Neural cell (in vitro differentiated cells): ENCODE results near the gene AZIN2.
"Not testable (repeated sequence)": the region's sequence is repeated elsewhere in the genome, so short reads cannot be mapped to it uniquely, and the experiment has no call there.

Experiments used
- CTCF ChIP-seq: fragments of 450-650 bp; IDR thresholded peaks from 2 replicates; pipeline ENCODE4 v1.5.1; 2014; ENCODE audit warnings: antibody characterized with exemption, mild to moderate bottlenecking, moderate library complexity; ENCODE audit not compliant: poor library complexity, severe bottlenecking
- EP300 ChIP-seq: fragments of 450-650 bp; conservative IDR thresholded peaks from 2 replicates; pipeline ENCODE4 v1.6.1; 2014; ENCODE audit warnings: antibody characterized with exemption, mild to moderate bottlenecking, moderate library complexity; ENCODE audit not compliant: poor library complexity, severe bottlenecking
- EZH2 ChIP-seq: fragments of 200-600, 300-800 bp; shearing (Covaris generic), sonication (generic); IDR thresholded peaks from 2 replicates; pipeline ENCODE4 v1.6.1; 2014; ENCODE audit warnings: antibody characterized with exemption, low read length, borderline replicate concordance, mild to moderate bottlenecking; ENCODE audit not compliant: insufficient read depth, poor library complexity, severe bottlenecking
- POLR2AphosphoS5 ChIP-seq: IDR thresholded peaks from 2 replicates; pipeline ENCODE4 v1.6.1; 2012
- RAD21 ChIP-seq: fragments of 450-650 bp; conservative IDR thresholded peaks from 2 replicates; pipeline ENCODE4 v1.6.1; 2014; ENCODE audit warnings: antibody characterized with exemption, mild to moderate bottlenecking, moderate library complexity
- SMC3 ChIP-seq: fragments of 450-650 bp; conservative IDR thresholded peaks from 2 replicates; pipeline ENCODE4 v1.6.1; 2014; ENCODE audit warnings: antibody characterized with exemption, mild to moderate bottlenecking, moderate library complexity; ENCODE audit not compliant: poor library complexity
- TF ChIP-seq, protein P1 (sequence below): IDR thresholded peaks from 2 replicates; pipeline ENCODE4 v1.6.1; 2012; ENCODE audit warnings: borderline replicate concordance

DNA sequence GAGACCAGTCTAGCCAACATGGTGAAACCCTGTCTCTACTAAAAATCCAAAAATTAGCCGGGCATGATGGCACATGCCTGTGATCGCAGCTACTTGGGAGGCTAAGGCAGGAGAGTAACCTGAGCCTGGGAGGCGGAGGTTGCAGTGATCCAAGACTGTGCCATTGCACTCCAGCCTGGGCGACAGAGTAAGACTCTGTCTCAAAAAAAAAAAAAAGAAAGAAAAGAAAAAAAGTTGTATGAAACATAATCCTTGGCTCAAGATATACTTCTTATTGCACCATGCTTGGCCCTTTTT is 19.1 kb downstream of the AZIN2 start:
- not testable (repeated sequence) for TF ChIP-seq CTCF, POLR2AphosphoS5, RAD21, EZH2, EP300, SMC3
- TF ChIP-seq, protein P1, sequence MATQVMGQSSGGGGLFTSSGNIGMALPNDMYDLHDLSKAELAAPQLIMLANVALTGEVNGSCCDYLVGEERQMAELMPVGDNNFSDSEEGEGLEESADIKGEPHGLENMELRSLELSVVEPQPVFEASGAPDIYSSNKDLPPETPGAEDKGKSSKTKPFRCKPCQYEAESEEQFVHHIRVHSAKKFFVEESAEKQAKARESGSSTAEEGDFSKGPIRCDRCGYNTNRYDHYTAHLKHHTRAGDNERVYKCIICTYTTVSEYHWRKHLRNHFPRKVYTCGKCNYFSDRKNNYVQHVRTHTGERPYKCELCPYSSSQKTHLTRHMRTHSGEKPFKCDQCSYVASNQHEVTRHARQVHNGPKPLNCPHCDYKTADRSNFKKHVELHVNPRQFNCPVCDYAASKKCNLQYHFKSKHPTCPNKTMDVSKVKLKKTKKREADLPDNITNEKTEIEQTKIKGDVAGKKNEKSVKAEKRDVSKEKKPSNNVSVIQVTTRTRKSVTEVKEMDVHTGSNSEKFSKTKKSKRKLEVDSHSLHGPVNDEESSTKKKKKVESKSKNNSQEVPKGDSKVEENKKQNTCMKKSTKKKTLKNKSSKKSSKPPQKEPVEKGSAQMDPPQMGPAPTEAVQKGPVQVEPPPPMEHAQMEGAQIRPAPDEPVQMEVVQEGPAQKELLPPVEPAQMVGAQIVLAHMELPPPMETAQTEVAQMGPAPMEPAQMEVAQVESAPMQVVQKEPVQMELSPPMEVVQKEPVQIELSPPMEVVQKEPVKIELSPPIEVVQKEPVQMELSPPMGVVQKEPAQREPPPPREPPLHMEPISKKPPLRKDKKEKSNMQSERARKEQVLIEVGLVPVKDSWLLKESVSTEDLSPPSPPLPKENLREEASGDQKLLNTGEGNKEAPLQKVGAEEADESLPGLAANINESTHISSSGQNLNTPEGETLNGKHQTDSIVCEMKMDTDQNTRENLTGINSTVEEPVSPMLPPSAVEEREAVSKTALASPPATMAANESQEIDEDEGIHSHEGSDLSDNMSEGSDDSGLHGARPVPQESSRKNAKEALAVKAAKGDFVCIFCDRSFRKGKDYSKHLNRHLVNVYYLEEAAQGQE, result not testable (repeated sequence)
